T-helper 1 cell treated with Interleukin-12 subunit alpha and Interleukin-12 subunit beta and Interleukin-4 antibody, amounts not matched to agents 30 μg/mL and 1 μg/mL, for 36 hours (primary cell): ENCODE data around the gene DLG2.

Experiments
- H3K27ac Mint-ChIP-seq: one replicate; pipeline ENCODE4 v1.8.0; 2021; ENCODE audit warnings: mild to moderate bottlenecking, mixed read lengths
- H3K27me3 Mint-ChIP-seq: one replicate; pipeline ENCODE4 v1.8.0; 2021; ENCODE audit warnings: low read depth, mixed read lengths
- H3K36me3 Mint-ChIP-seq: one replicate; pipeline ENCODE4 v1.8.0; 2021; ENCODE audit warnings: low read depth, mixed read lengths
- H3K4me1 Mint-ChIP-seq: one replicate; pipeline ENCODE4 v1.8.0; 2021; ENCODE audit warnings: low read depth, mixed read lengths
- H3K4me3 Mint-ChIP-seq: one replicate; pipeline ENCODE4 v1.8.0; 2021; ENCODE audit warnings: mild to moderate bottlenecking, moderate library complexity, mixed read lengths
- H3K9me3 Mint-ChIP-seq: one replicate; pipeline ENCODE4 v1.8.0; 2021; ENCODE audit warnings: mixed read lengths

Gene DLG2

DNA sequence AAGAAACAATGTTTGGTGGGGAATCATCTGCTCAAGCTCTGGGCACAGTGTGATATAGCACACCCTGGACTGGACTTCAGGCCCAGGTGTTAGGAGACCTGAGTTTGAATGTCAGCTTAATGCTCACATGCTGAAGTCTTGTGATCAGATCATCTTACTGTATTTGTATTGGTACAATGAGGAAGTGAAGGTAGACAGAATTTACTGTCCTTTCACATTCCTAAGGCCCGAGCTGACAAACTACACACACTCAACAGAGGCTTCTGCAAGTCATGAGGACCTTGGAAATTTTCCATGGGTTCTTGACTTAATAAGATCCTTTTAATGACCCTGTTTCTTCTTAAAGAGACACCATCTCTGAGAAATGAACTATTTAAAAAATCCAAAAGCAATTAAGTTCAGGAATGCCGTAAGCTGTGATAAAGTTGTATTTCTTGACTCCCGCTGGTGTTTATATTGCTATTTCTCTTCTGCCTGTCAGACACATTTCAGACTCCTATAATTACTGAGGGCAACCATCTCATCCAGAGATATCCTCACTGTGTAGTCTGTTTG is 802.0 kb downstream of the DLG2 start:
- H3K4me3 Mint-ChIP-seq = no peak overlapping the region
- no peaks in the 10 kb centered on the region for H3K36me3 Mint-ChIP-seq
- no peaks in the 10 kb centered on the region for H3K4me1 Mint-ChIP-seq
- H3K27ac Mint-ChIP-seq = no peak overlapping the region
- H3K9me3 Mint-ChIP-seq = no peaks in the 10 kb centered on the region
- H3K27me3 Mint-ChIP-seq = no peaks in the 10 kb centered on the region

DNA sequence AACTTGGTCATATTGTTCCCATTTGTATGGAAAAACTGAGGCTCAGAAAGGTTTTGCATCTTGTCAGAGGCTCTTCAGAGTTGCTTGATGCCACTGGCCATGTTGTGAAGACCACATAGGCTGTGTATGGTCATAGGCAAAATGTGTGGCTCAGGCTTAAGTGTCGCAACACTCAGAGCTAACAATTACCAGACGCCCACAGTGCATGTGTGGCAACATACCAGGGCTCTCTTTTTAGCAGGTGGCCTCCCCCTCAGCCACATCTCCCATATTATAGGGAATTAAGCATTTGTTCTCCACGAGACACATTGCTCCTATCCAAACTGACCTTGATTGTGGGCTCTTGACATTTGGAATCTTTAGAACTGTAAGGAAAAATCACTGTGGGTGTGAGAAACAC is 802.5 kb downstream of the DLG2 start:
- no peaks in the 10 kb centered on the region for H3K9me3 Mint-ChIP-seq
- no peaks in the 10 kb centered on the region for H3K36me3 Mint-ChIP-seq
- no peaks in the 10 kb centered on the region for H3K27me3 Mint-ChIP-seq
- no peaks in the 10 kb centered on the region for H3K4me1 Mint-ChIP-seq
- no peak overlapping the region for H3K4me3 Mint-ChIP-seq
- H3K27ac Mint-ChIP-seq = no peak overlapping the region

DNA sequence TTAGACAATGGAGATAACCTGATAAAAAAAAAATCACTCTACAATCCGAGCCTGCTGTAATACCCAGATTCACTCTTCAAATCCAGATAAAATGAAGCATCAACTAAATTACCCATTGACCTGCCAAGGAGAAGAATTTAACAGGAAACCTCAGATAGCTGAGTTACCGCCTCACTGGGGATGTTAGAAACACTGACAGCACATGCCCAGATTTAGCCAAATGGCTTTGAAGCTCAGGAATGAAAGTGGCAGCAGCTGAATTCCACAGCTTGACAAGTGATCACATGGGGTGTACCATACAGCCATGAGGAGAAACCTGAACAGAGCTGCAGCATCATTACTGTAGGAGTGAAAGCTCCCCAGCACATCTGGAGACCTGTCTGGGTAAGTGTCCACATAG is 807.6 kb downstream of the DLG2 start:
- Mint-ChIP-seq H3K36me3 (no peaks in the 10 kb centered on the region), H3K4me1 (no peaks in the 10 kb centered on the region), H3K27me3 (no peaks in the 10 kb centered on the region)

DNA sequence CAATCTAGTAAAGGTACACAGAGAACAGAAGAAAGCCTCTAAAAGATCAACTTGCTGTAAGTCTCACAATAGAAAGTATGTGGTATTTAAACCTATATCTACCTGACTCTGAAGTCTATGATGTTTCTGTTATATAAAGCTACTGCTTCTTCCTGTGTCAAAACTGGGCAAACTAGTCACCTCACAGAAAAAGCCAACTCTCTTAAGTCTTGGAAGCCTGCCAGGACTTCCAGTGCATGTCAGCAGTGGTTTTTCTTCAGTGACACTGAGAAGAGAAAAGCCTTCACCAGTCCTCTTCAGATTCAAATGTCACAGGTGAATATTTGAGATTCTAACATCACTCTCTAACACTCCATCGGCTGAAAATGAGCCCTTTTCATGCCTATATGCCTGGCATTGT is 808.0 kb downstream of the DLG2 start:
- H3K4me1 Mint-ChIP-seq = no peaks in the 10 kb centered on the region
- H3K4me3 Mint-ChIP-seq = no peak overlapping the region
- H3K27ac Mint-ChIP-seq = no peak overlapping the region
- H3K9me3 Mint-ChIP-seq = no peaks in the 10 kb centered on the region
- no peaks in the 10 kb centered on the region for H3K27me3 Mint-ChIP-seq
- no peaks in the 10 kb centered on the region for H3K36me3 Mint-ChIP-seq

More for the DNA sequence above, 807.6 kb downstream of the DLG2 start:
- no peak overlapping the region for H3K4me3 Mint-ChIP-seq
- no peaks in the 10 kb centered on the region for H3K9me3 Mint-ChIP-seq
- H3K27ac Mint-ChIP-seq = no peak overlapping the region

DNA sequence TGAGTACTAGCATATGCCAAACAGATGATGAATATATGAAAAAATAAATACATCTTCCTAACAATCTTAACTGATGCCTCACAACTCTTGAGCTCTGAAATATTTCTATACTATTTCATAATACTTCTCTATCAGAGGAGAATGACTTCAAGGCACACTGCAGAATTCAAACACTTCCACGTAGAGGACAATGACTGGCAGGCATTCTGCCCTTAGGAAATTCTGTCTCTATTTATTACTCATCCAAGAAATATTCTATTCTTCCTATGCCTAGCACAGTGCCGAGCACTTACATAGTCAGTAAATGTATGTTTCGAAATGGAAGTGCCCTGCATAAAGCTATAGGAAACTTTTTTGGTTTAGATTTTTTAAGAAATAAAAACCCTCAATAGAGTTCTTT is 809.1 kb downstream of the DLG2 start:
- no peak overlapping the region for H3K4me3 Mint-ChIP-seq
- H3K4me1 Mint-ChIP-seq = no peaks in the 10 kb centered on the region
- no peaks in the 10 kb centered on the region for H3K9me3 Mint-ChIP-seq
- H3K27ac Mint-ChIP-seq = no peak overlapping the region
- no peaks in the 10 kb centered on the region for H3K27me3 Mint-ChIP-seq
- H3K36me3 Mint-ChIP-seq = no peaks in the 10 kb centered on the region

DNA sequence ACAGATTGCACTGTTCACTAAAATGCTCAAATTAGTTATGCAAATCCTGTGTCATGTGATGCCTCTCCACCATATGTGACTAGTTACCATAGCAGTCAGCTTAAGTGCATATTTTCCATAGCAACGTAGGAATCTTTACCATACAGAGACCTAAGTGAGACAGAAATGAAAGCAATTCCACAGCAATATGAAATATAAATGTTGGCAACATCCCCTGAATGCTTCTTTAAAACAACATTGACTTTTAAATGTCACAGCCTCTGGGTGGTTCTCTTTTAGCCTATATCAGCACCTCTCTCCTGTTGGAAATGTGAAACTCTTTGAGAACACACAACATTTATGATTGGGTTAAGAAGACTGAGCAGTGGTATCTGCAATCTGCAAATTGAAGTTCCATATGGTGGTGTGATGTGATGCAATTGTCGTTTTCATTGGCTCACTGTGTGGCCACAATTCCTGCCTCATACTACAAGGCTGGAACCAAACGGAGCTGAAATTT is 814.6 kb downstream of the DLG2 start:
- Mint-ChIP-seq H3K4me1 (no peaks in the 10 kb centered on the region), H3K27me3 (no peaks in the 10 kb centered on the region), H3K4me3 (no peak overlapping the region), H3K9me3 (no peaks in the 10 kb centered on the region), H3K36me3 (no peaks in the 10 kb centered on the region), H3K27ac (no peak overlapping the region)

DNA sequence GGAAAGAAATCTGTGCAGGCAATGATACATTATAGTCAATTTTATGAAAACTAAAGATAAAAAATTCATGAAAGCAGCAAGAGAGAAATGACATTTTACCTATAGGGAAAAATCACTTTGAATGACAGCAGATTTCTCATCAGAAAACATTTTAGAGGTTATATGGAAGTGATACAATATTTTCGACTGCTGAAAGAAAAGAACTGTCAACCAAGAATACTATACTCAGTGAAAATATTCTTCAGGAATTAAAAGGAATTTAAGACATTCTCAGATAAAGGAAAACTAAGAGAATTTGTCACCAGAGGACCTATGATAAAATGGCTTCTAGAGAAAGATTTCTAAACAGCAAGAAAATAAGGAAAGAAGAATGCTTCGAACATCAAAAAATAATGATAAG is 820.8 kb downstream of the DLG2 start:
- Mint-ChIP-seq H3K9me3 (peaks cover 14% of the 10 kb centered on the region), H3K4me1 (no peaks in the 10 kb centered on the region), H3K27ac (no peak overlapping the region), H3K27me3 (no peaks in the 10 kb centered on the region), H3K36me3 (no peaks in the 10 kb centered on the region), H3K4me3 (no peak overlapping the region)

DNA sequence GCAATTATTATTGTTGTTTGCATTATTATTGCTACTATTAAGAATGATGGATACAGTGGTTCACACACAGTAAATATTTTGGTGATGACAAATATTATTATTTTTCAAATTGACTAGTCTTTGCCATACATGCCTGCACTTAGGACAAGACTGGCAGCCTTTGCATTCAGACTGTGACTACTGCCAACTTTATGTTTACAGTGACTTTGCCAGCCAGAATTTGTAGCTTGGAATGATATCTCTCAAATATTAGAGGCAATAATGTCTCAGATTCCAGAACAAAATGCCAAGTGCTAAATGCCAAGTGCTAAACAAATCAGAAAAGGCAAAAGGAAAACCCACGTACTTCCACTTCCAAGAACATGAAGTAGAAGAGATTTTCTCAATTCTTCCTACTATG is 823.1 kb downstream of the DLG2 start:
- Mint-ChIP-seq H3K9me3 (peaks cover 23% of the 10 kb centered on the region), H3K27ac (no peak overlapping the region), H3K36me3 (no peaks in the 10 kb centered on the region), H3K4me3 (no peak overlapping the region), H3K4me1 (no peaks in the 10 kb centered on the region), H3K27me3 (no peaks in the 10 kb centered on the region)

DNA sequence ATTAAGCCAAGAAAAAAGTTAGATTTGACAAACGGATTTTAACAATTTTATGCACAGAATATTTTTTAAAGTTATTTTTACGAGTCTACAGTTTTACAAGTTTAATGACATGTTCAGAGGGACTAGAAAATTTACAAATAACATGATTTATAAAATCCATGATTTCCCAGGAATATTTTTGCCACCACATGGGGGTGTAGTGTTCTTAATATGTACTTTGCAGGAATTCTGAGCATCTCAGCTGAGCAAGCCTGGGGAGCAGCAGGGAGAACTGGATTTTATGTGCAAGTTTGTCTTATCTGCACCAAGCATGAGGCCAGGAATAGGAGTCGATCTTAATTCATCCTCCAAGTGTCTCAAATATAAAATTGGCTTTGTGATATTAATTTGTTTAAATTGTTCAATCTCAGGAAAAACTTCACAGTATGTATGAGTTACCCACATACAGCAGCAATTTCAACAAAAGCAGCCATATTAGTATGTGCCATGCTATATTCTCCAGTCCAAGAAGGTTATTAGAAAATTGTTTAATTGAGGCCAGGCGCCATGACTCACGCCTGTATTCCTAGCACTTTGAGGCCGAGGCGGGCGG is 826.3 kb downstream of the DLG2 start:
- no peaks in the 10 kb centered on the region for H3K27me3 Mint-ChIP-seq

DNA sequence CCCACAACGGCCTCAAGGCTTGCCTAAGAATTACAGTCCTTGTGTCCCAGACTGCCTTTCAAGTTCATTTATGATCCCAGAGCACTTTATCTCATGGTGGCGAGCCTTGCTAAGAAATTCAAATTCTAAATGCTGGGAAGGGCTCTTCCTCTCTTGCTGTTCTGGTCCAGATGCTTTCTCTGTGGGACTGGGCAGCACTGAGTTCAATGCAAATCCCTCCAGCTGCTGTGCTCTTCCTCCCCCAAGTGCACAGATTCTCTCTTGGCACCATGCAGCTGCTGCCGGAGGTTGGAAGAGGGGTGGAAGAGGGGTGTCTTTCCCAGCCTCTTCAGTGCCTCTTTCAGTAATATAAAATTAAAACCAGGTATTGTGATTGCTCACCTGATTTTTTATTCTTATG is 828.0 kb downstream of the DLG2 start:
- H3K27me3 Mint-ChIP-seq = no peaks in the 10 kb centered on the region
- H3K27ac Mint-ChIP-seq = no peak overlapping the region
- peaks cover 19% of the 10 kb centered on the region for H3K9me3 Mint-ChIP-seq

More for the DNA sequence above, 826.3 kb downstream of the DLG2 start:
- peaks cover 28% of the 10 kb centered on the region for H3K9me3 Mint-ChIP-seq
- H3K4me3 Mint-ChIP-seq = no peak overlapping the region
- no peaks in the 10 kb centered on the region for H3K36me3 Mint-ChIP-seq
- no peaks in the 10 kb centered on the region for H3K4me1 Mint-ChIP-seq
- H3K27ac Mint-ChIP-seq = no peak overlapping the region

DNA sequence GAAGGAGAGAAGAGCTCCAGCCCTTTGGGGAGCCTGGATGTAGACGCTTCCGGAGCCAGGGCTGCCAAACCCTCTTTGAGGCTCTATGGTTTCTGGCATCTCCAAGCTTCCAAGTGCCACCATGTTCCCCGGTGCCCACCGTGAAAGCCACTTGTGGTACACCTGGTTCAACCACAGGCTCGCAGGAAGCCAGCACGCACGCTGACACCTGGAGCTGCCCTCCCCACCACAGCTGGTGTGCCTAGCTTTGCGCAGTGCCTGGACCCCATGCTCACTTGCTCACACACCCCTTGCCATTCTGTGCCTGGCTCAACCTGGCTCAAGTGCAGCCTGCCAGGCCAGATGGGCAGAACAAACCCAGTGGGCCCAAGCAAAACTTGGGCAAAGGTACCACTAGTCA is 831.4 kb downstream of the DLG2 start:
- no peak overlapping the region for H3K4me3 Mint-ChIP-seq
- no peaks in the 10 kb centered on the region for H3K36me3 Mint-ChIP-seq
- H3K27ac Mint-ChIP-seq = no peak overlapping the region
- no peaks in the 10 kb centered on the region for H3K27me3 Mint-ChIP-seq
- H3K4me1 Mint-ChIP-seq = no peaks in the 10 kb centered on the region
- H3K9me3 Mint-ChIP-seq = peaks cover 23% of the 10 kb centered on the region

More for the DNA sequence above, 828.0 kb downstream of the DLG2 start:
- Mint-ChIP-seq H3K36me3 (no peaks in the 10 kb centered on the region), H3K4me3 (no peak overlapping the region), H3K4me1 (no peaks in the 10 kb centered on the region)

DNA sequence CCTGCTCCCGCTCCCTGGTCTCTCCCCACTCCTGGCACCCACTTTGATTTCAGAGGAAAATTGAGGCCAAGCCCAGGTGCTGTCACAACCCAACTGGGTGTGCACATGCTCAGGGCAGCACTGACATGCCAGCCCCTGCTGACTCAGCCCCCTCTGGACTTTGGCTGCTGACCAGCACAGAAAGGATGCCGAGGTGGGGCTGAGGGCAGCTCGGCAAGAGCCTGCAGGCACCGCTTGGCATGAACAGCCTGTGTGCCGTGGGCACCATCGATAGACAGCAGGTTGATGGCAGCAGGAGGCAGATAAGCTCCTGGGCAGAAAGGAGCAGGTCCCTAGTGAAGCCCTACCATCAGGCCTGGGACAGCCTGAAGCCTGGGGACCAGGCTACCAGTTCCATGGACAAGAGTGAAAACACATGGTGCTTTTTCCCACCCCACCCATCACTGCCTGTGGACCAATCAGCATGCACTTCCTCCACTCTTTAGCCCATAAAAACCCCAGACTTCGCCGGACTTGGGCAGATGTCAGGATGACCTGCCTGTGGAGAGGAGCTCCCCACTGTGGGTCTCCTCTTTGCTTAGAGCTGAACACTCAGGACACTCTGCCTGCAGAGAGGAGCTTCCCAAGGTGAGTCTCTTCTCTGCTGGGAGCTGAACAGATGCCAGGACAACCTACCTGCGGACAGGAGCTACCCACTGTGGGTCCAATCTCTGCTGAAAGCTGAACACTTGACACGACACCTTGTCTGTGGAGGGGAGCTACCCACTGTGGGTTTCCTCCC is 832.3 kb downstream of the DLG2 start:
- Mint-ChIP-seq H3K4me1 (no peaks in the 10 kb centered on the region), H3K27me3 (no peaks in the 10 kb centered on the region), H3K9me3 (peaks cover 21% of the 10 kb centered on the region), H3K27ac (no peak overlapping the region), H3K36me3 (no peaks in the 10 kb centered on the region), H3K4me3 (no peak overlapping the region)

DNA sequence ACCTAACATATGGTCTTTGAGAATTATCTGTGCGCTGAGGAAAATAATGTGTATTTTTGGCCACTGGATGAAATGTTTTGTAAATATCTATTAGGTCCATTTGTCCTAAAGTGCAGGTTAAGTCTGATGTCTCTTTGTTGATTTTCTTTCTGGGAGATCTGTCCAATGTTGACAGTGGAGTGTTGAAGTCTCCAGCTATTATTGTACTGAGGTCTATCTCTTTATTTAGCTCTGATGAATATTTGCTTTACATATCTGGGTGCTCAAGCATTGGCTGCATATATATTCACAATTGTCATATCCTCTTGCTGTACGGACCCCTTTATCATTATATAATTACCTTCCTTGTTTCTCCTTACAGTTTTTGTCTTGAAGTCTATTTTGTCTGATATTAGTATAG is 833.8 kb downstream of the DLG2 start:
- Mint-ChIP-seq H3K4me3 (no peak overlapping the region), H3K4me1 (no peaks in the 10 kb centered on the region), H3K27me3 (no peaks in the 10 kb centered on the region), H3K36me3 (no peaks in the 10 kb centered on the region), H3K27ac (no peak overlapping the region), H3K9me3 (peaks cover 14% of the 10 kb centered on the region)

DNA sequence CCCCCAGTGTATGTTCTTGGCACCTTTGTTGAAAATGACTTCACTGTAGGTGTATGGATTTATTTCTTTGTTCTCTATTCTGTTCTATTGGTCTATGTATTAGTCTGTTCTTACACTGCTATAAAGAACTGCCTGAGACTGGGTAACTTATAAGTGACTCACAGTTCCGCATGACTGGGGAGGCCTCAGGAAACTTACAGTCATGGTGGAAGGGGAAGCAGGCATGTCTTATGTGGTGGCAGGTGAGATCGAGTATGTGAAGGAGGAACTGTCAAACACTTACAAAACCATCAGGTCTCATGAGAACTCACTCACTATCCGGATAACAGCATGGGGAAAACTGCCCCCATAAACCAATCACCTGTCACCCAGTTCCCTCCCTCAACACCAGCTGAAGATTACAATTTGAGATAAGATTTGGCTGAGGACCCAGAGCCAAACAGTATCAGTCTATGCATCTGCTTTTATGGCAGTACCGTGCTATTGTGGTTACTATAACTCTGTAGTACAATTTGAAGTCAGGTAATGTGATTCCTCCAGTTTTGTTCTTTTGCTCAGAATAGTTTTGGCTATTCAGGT is 836.2 kb downstream of the DLG2 start:
- no peaks in the 10 kb centered on the region for H3K36me3 Mint-ChIP-seq
- no peak overlapping the region for H3K4me3 Mint-ChIP-seq
- no peaks in the 10 kb centered on the region for H3K27me3 Mint-ChIP-seq
- peaks cover 7% of the 10 kb centered on the region for H3K9me3 Mint-ChIP-seq
- H3K27ac Mint-ChIP-seq = no peak overlapping the region
- H3K4me1 Mint-ChIP-seq = no peaks in the 10 kb centered on the region

DNA sequence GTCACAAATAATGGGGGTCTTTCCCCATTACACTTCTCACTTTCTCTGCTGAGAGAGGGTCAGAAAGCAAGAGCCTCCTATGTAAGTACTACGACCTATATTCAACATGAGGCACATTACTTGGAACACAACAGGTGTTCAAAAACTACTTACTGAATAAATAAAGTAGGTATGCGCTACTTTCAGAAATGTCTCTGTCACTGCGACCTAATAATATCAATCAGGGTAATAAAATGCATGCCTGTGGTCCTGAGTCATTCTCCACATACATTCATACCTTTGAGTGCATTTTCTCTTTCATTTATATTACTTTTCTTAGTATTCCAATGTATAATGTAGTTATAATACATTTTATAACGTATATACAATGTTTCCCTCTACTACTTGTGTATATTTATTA is 838.9 kb downstream of the DLG2 start:
- no peak overlapping the region for H3K27ac Mint-ChIP-seq
- H3K4me3 Mint-ChIP-seq = no peak overlapping the region
- no peaks in the 10 kb centered on the region for H3K4me1 Mint-ChIP-seq
- no peaks in the 10 kb centered on the region for H3K36me3 Mint-ChIP-seq
- no peaks in the 10 kb centered on the region for H3K27me3 Mint-ChIP-seq
- peaks cover 7% of the 10 kb centered on the region for H3K9me3 Mint-ChIP-seq
